ENCODE measurements around the gene WSB1.

WSB1 gene

DNA sequence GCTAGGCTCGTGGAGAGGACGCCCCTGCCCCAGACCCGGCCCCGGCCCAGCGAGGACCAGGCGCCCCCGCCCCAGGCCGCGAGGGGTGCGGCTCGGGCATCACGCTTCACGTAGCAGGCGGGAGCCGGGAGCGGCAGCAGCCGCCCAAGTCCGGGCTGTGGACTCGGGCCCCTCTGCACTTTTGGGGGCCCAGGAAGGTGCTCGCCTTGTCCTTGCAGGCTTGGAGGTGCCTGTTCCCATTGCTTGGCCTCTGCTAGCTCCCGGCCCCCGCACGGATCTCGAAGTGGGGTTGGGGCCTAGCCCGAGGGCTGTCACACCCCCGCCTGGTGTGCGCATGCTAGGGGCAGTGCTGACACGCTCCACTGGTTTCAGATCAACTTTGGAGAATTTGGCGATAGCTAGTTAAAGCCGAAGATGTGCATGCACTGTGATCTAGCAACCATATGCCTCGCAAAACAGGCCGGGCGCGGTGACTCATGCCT lies 55.7 kb downstream of the WSB1 start:
- no peaks in the 10 kb centered on the region for H3K36me3 ChIP-seq (replicated peaks)
- TF ChIP-seq, protein P1, sequence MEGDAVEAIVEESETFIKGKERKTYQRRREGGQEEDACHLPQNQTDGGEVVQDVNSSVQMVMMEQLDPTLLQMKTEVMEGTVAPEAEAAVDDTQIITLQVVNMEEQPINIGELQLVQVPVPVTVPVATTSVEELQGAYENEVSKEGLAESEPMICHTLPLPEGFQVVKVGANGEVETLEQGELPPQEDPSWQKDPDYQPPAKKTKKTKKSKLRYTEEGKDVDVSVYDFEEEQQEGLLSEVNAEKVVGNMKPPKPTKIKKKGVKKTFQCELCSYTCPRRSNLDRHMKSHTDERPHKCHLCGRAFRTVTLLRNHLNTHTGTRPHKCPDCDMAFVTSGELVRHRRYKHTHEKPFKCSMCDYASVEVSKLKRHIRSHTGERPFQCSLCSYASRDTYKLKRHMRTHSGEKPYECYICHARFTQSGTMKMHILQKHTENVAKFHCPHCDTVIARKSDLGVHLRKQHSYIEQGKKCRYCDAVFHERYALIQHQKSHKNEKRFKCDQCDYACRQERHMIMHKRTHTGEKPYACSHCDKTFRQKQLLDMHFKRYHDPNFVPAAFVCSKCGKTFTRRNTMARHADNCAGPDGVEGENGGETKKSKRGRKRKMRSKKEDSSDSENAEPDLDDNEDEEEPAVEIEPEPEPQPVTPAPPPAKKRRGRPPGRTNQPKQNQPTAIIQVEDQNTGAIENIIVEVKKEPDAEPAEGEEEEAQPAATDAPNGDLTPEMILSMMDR (IDR thresholded peaks at IDR 0.05; ENCODE audit: low read depth, low read length, missing control alignments), result no peak
- peak overlapping the region; percentile 45 for H3K4me3 ChIP-seq (ENCODE audit: low read depth, low read length)
- DNase-seq, result no peak
- H3K27ac ChIP-seq, result no peak overlapping the region
- in situ Hi-C loops (cut with HindIII; ENCODE audit: low pct_ligation_motif_present, low sequenced_read_pairs), result loop anchor here (25.0 kb wide), 1 partner anchor 112 kb away; no protein-coding TSS in a partner anchor
- H3K27me3 ChIP-seq (replicated peaks), result no peaks in the 10 kb centered on the region

DNA sequence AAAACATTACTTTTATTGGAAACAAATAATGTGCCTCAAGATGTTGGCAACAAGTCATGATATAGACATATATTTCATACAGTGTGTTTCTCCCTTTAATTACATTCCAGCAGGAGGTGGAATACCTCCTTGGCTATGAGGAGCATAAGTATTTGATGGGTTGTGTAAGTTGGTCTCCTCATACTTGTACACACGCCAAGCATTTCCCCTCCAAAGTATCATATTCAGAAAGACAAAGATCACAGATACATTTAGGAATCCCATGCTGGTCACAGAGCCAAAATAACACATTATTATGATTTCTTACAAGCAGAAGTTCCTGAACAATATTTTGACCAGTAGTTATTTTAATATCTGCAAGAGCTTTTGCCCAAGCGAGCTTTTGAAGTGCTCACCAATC lies 57.8 kb downstream of the WSB1 start:
- H3K4me3 ChIP-seq (ENCODE audit: low read depth, low read length), result no peak overlapping the region
- H3K27ac ChIP-seq, result no peak overlapping the region
- no peaks in the 10 kb centered on the region for H3K36me3 ChIP-seq (replicated peaks)
- H3K27me3 ChIP-seq (replicated peaks), result no peaks in the 10 kb centered on the region
- no peak for DNase-seq
- TF ChIP-seq, protein P1 (IDR thresholded peaks at IDR 0.05; ENCODE audit: low read depth, low read length, missing control alignments), result no peak
- in situ Hi-C loops (cut with HindIII; ENCODE audit: low pct_ligation_motif_present, low sequenced_read_pairs), result no loop called here

DNA sequence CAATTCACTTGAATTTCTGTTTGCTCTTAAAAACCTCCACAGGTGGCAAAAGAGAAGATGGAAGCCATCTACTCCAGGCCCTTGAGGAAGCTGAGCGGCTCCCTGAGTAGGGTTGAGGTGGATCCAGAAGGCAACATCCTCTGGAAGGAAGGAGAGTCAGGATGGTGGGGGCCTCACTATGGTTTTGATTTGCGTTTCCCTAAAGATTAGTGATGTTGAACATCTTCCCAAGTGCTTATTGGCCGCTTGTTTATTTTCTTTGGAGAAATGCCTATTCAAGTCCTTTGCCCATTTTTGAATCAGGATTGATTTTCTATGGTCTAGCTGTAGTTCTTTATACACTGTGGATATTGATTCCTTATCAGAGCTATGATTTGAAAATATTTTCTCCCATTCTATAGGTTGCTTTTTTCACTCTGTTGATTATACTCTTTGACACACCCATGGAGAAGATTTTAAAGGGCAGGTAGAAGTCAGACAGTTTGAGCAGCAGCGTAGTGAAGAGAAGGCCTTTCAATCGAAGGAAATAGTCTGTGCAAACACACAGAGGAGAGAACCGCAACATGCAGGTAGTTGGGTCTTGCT lies 58.6 kb downstream of the WSB1 start:
- Histone ChIP-seq H3K27ac (peak overlapping the region; percentile 92), H3K36me3 (replicated peaks) (no peaks in the 10 kb centered on the region), H3K27me3 (replicated peaks) (no peaks in the 10 kb centered on the region), H3K4me3 (ENCODE audit: low read depth, low read length) (no peak overlapping the region)
- DNase-seq, result no peak
- in situ Hi-C loops (cut with HindIII; ENCODE audit: low pct_ligation_motif_present, low sequenced_read_pairs), result no loop called here
- TF ChIP-seq, protein P1 (IDR thresholded peaks at IDR 0.05; ENCODE audit: low read depth, low read length, missing control alignments), result no peak

DNA sequence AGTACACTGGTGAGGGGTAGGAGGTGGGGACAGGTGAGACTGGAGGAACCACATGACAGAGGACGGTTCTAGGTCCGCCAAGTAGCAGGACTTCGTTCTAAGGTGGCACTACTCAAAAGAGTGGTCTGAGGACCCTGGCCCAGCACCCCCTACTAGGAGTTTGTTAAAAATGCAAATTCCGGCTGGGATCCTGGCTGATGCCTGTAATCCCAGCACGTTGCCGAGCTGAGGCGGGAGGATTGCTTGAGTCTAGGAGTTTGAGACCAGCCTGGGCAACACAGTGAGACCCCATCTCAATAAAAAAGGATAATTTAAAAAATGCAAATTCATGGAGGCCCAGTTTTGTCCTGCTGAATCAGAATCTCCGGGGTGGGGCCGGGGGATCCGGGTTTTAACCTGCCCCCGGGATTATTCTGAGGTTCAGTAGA lies 59.1 kb downstream of the WSB1 start:
- TF ChIP-seq, protein P1 (IDR thresholded peaks at IDR 0.05; ENCODE audit: low read depth, low read length, missing control alignments), result no peak
- Histone ChIP-seq H3K36me3 (replicated peaks) (no peaks in the 10 kb centered on the region), H3K4me3 (ENCODE audit: low read depth, low read length) (peak overlapping the region; percentile 51), H3K27me3 (replicated peaks) (no peaks in the 10 kb centered on the region), H3K27ac (peak overlapping the region; percentile 92)
- no peak for DNase-seq
- in situ Hi-C loops (cut with HindIII; ENCODE audit: low pct_ligation_motif_present, low sequenced_read_pairs), result no loop called here

DNA sequence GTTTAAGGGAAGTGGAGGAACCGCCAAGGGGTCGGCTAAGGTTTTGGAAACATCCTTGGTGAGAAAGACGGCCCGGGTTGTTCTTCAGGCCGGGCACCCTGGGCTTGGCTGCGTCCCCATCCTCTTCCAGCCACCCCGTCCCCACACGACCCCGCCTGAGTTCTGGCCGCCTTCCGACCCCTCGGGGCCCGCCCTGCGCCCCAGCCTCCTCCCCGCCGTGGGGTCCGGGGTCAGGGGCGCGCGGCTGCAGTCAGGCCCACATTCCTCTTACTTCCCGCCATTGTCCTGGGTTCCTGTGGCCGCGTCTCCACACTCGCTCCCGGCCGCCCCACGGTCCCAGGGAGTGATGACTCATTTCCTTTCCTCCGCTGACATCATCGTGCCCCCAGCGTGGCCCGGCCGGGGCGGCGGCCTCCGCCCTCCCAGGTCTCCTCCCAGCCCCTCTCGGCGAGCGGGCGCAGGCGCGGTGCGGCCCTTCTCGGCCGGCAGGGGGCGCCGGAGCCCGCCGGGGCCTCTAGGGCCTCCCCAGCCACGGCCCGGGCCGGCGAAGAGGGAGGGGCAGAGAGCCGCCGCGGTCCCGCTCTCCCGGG lies 59.6 kb downstream of the WSB1 start:
- peak; percentile 91 for DNase-seq
- no peaks in the 10 kb centered on the region for H3K27me3 ChIP-seq (replicated peaks)
- no peaks in the 10 kb centered on the region for H3K36me3 ChIP-seq (replicated peaks)
- peak overlapping the region; percentile 92 for H3K27ac ChIP-seq
- peak overlapping the region; percentile 51 for H3K4me3 ChIP-seq (ENCODE audit: low read depth, low read length)
- in situ Hi-C loops (cut with HindIII; ENCODE audit: low pct_ligation_motif_present, low sequenced_read_pairs), result no loop called here
- TF ChIP-seq, protein P1 (IDR thresholded peaks at IDR 0.05; ENCODE audit: low read depth, low read length, missing control alignments), result peak; percentile 49
